Gastrocnemius medialis (tissue), 4 donors: ENCODE measurements around the gene LTBP1. TPM values are rescaled to one million over a fixed set of nuclear protein-coding genes. Genes with fewer than 3 reads are reported as not detected.
A peak's percentile ranks its signal among the peaks of the same experiment; 100 is the strongest.

Experiments used
- ATAC-seq, 2 donors: fragments of 150-250 bp; one replicate each; pipeline ENCODE4 v1.9.1; 2016
- DNase-seq, 2 donors: peaks; one replicate each; pipeline ENCODE4 v3.0.0-alpha.2; 2019
- H3K27ac ChIP-seq, 4 donors: fragments of 200-600 bp; sonication (generic); 1 replicate in 1 of 4; 2 replicates in 3 of 4; pipeline ENCODE4 v1.5.1; 2016 to 2018; ENCODE audit warnings: mild to moderate bottlenecking in 2 of 4, moderate library complexity in 1 of 4
- H3K27me3 ChIP-seq, 3 donors: fragments of 200-600 bp; sonication (generic) in 2 of 3; 1 replicate in 1 of 3; 2 replicates in 2 of 3; pipeline versions ENCODE4 v1.5.1 to v1.6.0; 2016 to 2019; ENCODE audit warnings: mild to moderate bottlenecking in 1 of 3, moderate library complexity in 1 of 3
- H3K36me3 ChIP-seq, 2 donors: fragments of 200-600 bp; sonication (generic) in 1 of 2; one replicate each; pipeline ENCODE4 v1.5.1; 2017 to 2018
- H3K4me1 ChIP-seq, 2 donors: fragments of 200-600 bp; sonication (generic) in 1 of 2; one replicate each; pipeline ENCODE4 v1.5.1; 2016 to 2017; ENCODE audit warnings: mild to moderate bottlenecking in 2 of 2
- H3K4me3 ChIP-seq, 4 donors: fragments of 200-600 bp; sonication (generic) in 3 of 4; 1 replicate in 1 of 4; 2 replicates in 3 of 4; pipeline ENCODE4 v1.5.1; 2016 to 2019; ENCODE audit warnings: mild to moderate bottlenecking in 2 of 4
- H3K9me3 ChIP-seq, 3 donors: fragments of 200-600 bp; sonication (generic) in 2 of 3; 1 replicate in 1 of 3; 2 replicates in 2 of 3; pipeline ENCODE4 v1.5.1; 2016 to 2019
- POLR2A ChIP-seq, 2 donors: fragments of 450-650 bp; IDR thresholded peaks; one replicate each; pipeline ENCODE4 v1.6.1; 2017; ENCODE audit warnings: antibody characterized with exemption in 2 of 2, mild to moderate bottlenecking in 2 of 2, moderate library complexity in 2 of 2
- in situ Hi-C, 4 donors: fragments of 200-750 bp; cut with MboI; loops; one replicate each; pipeline versions ENCODE4 v1.15.0 to v1.8.0; 2017; ENCODE audit warnings: low sequenced_read_pairs in 4 of 4
- intact Hi-C: fragments of 100-400 bp; cut with DNase I; formaldehyde crosslinking; loops from one replicate; pipeline ENCODE4 v1.15.1; 2023; ENCODE audit warnings: low total_unique reads
- total RNA-seq, 4 donors: library from RNA; depleted of rRNA; stranded (reverse); fragments of >200 nt; gene quantifications; one replicate each; pipeline versions ENCODE4 v1.1.0 to v1.2.3, GENCODE V29; 2016
- TF ChIP-seq, protein P1 (sequence below), 5 experiments: fragments of 450-650 bp in 3 of 5; fragments of 200-600 bp in 2 of 5; sonication (generic) in 2 of 5; IDR thresholded peaks in 4 of 5; conservative IDR thresholded peaks in 1 of 5; 1 replicate in 4 of 5; 2 replicates in 1 of 5; pipeline ENCODE4 v1.5.1; 2016 to 2019; ENCODE audit warnings: antibody characterized with exemption in 5 of 5, mild to moderate bottlenecking in 3 of 5, moderate library complexity in 3 of 5

Gene LTBP1
- total RNA-seq, 4 donors from 2014 or later = 8.0 to 42.8 (median 18.4) TPM

DNA sequence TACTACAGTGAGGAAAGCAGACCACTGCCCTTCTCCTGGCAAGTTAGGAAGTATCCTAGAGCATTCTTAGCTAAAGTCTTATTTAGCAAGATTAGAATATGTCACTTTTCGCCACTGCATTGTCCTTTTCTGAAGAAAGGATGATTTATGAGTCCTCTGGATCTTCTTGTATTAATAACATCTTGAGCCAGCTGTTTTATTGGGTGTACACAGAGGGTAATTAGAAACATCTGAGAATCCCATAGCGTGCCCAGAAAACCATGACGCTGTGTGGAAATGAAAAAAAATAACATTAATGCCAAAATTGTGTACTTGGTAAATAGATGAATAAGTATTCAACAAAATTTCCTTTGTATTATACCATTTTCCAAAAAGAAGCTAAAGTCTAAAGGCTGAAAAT, 198.7 kb downstream of the LTBP1 start:
- no peak for TF ChIP-seq POLR2A (IDR thresholded peaks at IDR 0.05)
- TF ChIP-seq, protein P1, sequence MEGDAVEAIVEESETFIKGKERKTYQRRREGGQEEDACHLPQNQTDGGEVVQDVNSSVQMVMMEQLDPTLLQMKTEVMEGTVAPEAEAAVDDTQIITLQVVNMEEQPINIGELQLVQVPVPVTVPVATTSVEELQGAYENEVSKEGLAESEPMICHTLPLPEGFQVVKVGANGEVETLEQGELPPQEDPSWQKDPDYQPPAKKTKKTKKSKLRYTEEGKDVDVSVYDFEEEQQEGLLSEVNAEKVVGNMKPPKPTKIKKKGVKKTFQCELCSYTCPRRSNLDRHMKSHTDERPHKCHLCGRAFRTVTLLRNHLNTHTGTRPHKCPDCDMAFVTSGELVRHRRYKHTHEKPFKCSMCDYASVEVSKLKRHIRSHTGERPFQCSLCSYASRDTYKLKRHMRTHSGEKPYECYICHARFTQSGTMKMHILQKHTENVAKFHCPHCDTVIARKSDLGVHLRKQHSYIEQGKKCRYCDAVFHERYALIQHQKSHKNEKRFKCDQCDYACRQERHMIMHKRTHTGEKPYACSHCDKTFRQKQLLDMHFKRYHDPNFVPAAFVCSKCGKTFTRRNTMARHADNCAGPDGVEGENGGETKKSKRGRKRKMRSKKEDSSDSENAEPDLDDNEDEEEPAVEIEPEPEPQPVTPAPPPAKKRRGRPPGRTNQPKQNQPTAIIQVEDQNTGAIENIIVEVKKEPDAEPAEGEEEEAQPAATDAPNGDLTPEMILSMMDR (IDR thresholded peaks at IDR 0.05 in 4 of 5, conservative IDR thresholded peaks at IDR 0.05 in 1 of 5) = no peak
- intact Hi-C loops = no loop called here

DNA sequence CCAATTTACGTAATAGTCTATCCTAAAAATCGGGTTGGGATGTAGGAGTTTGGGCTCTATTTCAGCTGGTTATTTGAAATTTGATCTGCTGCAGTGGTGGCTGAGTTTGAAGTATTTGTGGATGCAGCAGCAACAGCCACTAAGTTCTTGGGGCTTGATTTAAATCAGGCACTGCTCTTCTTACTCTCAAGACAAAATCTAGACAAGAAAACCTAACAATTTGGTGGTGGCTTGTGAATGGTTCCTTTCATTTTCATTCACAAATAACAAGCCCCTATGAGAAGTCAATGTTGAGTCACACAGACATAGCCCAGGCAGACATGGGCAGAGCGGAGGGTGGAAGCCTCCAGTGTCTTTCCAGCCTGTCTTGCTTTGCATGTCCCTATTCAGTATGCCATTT, 199.3 kb downstream of the LTBP1 start:
- no peak for ATAC-seq
- Histone ChIP-seq H3K9me3 (no peaks in the 10 kb centered on the region), H3K4me1 (peaks cover 31 to 34% of the 10 kb centered on the region in 2 donors), H3K27ac (peak overlapping the region; percentile 17 to 53 (median 34)), H3K4me3 (no peak overlapping the region), H3K36me3 (no peaks in the 10 kb centered on the region), H3K27me3 (no peaks in the 10 kb centered on the region)
- intact Hi-C loops (no loop called here), in situ Hi-C loops (no loop called here)
- TF ChIP-seq, protein P1 (IDR thresholded peaks at IDR 0.05 in 4 of 5, conservative IDR thresholded peaks at IDR 0.05 in 1 of 5) = no peak
- DNase-seq = no peak

More for the DNA sequence above, 198.7 kb downstream of the LTBP1 start:
- DNase-seq = no peak
- in situ Hi-C loops = no loop called here
- H3K9me3 ChIP-seq = no peaks in the 10 kb centered on the region
- H3K36me3 ChIP-seq = no peaks in the 10 kb centered on the region
- peaks cover 31 to 34% of the 10 kb centered on the region in 2 donors for H3K4me1 ChIP-seq
- no peaks in the 10 kb centered on the region for H3K27me3 ChIP-seq
- ATAC-seq = no peak
- H3K27ac ChIP-seq = peak overlapping the region; percentile 19 to 53 (median 34)
- no peak overlapping the region for H3K4me3 ChIP-seq

DNA sequence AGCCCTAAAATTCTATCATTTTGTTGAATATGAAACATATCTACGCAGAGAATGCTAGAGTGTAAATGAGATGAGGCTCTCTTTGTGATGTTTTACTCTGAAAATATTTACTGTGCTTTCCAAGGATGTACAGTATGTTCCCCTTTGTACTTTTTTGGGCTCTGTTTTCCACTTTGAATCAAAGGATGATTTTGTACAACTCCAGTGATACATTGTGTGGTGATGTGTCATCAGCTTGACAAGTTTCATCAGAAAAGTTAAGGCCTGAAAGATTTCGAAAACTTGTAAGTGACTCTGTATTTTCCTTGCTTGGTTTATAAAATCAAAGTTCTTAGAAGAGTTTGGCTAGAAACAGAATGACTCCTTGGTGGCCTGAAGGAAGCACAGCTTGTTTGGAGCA, 206.3 kb downstream of the LTBP1 start:
- Histone ChIP-seq H3K4me1 (peaks cover 0 to 6% of the 10 kb centered on the region in 2 donors), H3K4me3 (no peak overlapping the region), H3K27me3 (no peaks in the 10 kb centered on the region), H3K9me3 (no peaks in the 10 kb centered on the region), H3K36me3 (no peaks in the 10 kb centered on the region), H3K27ac (no peak overlapping the region)
- no peak for TF ChIP-seq POLR2A (IDR thresholded peaks at IDR 0.05)
- TF ChIP-seq, protein P1 (IDR thresholded peaks at IDR 0.05 in 4 of 5, conservative IDR thresholded peaks at IDR 0.05 in 1 of 5) = no peak
- ATAC-seq = peak in 1 of 2 donors; percentile 26
- intact Hi-C loops (no loop called here), in situ Hi-C loops (no loop called here)
- no peak for DNase-seq

DNA sequence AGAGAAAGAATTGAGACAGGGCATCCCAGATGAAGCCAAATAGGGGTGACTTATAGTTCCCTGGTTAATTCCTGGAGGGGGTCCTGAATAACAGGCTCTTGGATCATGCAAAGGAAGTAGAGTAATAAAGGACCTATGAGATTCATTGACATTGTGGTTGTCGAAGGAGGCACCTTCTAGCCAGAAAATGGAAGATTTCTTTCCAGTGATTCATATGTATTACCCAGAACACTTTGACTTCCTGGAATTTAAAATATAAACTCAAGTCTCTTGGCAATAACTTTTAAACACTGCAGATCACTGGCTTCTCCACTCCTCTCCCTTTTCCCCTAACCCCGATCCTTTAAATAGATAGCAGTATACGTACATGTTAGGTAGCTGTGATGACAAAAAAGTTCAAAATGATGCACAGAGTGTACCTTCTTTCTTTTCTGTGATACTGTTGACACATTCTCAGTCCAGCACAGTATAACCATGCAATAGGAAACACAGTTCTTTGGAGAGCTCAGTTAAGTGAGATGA, 211.8 kb downstream of the LTBP1 start:
- Histone ChIP-seq H3K4me1 (peaks cover 0 to under 1% of the 10 kb centered on the region in 2 donors), H3K27ac (no peak overlapping the region)

More for the DNA sequence above, 211.8 kb downstream of the LTBP1 start:
- in situ Hi-C loops = no loop called here
- Histone ChIP-seq H3K4me3 (no peak overlapping the region), H3K36me3 (no peaks in the 10 kb centered on the region), H3K27me3 (no peaks in the 10 kb centered on the region), H3K9me3 (no peaks in the 10 kb centered on the region)
- intact Hi-C loops = no loop called here
- no peak for TF ChIP-seq POLR2A (IDR thresholded peaks at IDR 0.05)
- TF ChIP-seq, protein P1 (IDR thresholded peaks at IDR 0.05 in 4 of 5, conservative IDR thresholded peaks at IDR 0.05 in 1 of 5) = no peak
- ATAC-seq = no peak
- no peak for DNase-seq
